KBM-7 (cell line): Measurements from ENCODE around the gene TMEM217.

Experiments
- DNase-seq: peaks from one replicate; pipeline ENCODE4 v3.0.0-alpha.2; 2015
- in situ Hi-C: fragments of 300-500 bp; cut with MboI; formaldehyde crosslinking; loops from 2 replicates; pipeline ENCODE4 v1.14.3; 2020; ENCODE audit warnings: low sequenced_read_pairs, low pct_unique_long_range_greater_than_20kb, mixed read lengths

The TMEM217 gene

GRCh38 chr6:37174515-37175331 is 83.2 kb downstream of the TMEM217 start:
- no peak for DNase-seq
- in situ Hi-C loops = loop anchor here (10.0 kb wide), 1 partner anchor 120 kb away; no protein-coding TSS in a partner anchor

DNA sequence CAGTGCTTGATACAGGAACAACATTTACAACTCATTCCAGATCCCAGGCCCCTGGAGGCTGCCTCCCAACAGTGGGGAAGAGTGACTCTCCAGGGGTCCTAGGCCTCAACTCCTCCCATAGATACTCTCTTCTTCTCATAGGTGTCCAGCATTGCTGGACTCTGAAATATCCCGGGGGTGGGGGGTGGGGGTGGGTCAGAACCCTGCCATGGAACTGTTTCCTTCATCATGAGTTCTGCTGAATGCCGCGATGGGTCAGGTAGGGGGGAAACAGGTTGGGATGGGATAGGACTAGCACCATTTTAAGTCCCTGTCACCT is 83.8 kb downstream of the TMEM217 start:
- DNase-seq = no peak
- in situ Hi-C loops = loop anchor here (10.0 kb wide), 1 partner anchor 119 kb away; no protein-coding TSS in a partner anchor

- DNase-seq = no peak
Observed at GRCh38 chr6:37173493-37174195, 84.3 kb downstream of the TMEM217 start.

GRCh38 chr6:37172912-37173492 is 84.9 kb downstream of the TMEM217 start:
- in situ Hi-C loops = loop anchor here (10.0 kb wide), 1 partner anchor 118 kb away; no protein-coding TSS in a partner anchor

More at GRCh38 chr6:37173493-37174195, 84.3 kb downstream of the TMEM217 start:
- in situ Hi-C loops = loop anchor here (10.0 kb wide), 1 partner anchor 119 kb away; no protein-coding TSS in a partner anchor

DNA sequence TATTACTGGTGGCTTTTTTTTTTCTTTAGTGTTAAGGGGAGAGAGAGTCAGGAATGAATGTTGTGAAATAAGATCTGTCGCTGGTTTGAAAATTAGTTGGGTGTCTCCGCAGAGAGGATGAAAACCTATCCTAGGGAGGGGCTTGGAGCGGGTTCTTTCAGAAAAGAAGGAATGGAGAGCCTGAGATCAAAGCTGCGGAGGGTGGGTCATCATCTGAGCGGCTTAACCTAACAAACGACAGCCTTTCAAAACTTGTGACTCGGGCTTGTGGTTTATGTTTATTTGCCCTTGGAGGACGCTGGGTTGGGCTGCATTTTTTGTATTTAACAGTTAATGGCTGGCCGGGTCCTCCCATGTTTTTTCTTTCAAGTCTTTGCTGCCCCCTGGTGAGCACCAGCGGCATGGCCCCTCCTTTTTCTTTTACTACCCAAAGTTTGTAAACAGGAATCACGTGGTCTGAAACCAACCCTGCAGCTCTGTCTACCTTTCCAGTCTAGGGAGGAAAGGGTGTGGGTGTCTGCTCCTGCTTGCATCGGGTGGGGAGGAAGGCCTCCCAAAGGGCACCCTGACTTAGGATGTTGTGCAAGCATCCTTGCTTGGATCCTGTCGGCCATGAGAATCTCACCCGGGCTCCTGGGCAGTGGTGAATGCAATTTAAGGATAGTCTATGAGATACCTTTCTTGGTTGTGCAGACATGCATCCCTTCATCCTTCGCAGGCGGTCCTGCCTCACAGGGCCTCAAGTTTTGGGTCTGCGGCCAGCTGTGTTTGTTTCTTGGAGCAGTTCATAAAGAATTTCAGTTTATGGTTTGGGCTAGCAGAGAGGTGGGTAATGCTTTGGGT is 85.8 kb downstream of the TMEM217 start:
- in situ Hi-C loops = loop anchor here (10.0 kb wide), 1 partner anchor 117 kb away; no protein-coding TSS in a partner anchor
- DNase-seq = peak; percentile 100

More at GRCh38 chr6:37172912-37173492, 84.9 kb downstream of the TMEM217 start:
- no peak for DNase-seq

DNA sequence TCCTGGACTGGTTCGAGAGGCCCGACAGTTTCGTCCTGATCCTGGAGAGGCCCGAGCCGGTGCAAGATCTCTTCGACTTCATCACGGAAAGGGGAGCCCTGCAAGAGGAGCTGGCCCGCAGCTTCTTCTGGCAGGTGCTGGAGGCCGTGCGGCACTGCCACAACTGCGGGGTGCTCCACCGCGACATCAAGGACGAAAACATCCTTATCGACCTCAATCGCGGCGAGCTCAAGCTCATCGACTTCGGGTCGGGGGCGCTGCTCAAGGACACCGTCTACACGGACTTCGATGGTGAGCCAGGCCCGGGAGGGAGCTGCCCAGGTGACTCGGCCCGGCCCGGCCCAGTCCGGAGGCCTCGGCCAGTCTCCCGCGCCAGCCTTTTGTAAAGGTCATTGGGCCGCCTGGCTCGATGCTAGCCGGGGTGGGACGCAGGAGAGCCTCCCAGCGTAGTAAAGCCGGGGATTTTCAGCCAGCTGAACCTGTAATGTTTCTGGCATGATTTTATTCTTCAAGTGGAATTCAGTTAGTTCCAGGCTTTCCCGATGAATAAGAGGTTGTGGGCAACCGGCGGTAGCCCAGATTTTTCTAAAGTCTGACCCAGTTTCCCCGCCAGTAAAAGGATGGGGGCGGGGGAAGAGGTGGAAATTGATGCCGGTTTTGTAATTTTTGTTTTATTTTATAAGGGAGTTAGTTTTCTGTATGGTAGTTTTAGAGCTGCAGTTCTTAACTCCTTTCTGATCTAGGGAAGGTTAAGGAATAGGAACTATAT is 86.6 kb downstream of the TMEM217 start:
- in situ Hi-C loops = loop anchor here (10.0 kb wide), 1 partner anchor 117 kb away; no protein-coding TSS in a partner anchor
- DNase-seq = no peak

GRCh38 chr6:37170273-37171200 is 87.4 kb downstream of the TMEM217 start:
- peak; percentile 56 for DNase-seq
- in situ Hi-C loops = loop anchor here (10.0 kb wide), 1 partner anchor 116 kb away; no protein-coding TSS in a partner anchor

DNA sequence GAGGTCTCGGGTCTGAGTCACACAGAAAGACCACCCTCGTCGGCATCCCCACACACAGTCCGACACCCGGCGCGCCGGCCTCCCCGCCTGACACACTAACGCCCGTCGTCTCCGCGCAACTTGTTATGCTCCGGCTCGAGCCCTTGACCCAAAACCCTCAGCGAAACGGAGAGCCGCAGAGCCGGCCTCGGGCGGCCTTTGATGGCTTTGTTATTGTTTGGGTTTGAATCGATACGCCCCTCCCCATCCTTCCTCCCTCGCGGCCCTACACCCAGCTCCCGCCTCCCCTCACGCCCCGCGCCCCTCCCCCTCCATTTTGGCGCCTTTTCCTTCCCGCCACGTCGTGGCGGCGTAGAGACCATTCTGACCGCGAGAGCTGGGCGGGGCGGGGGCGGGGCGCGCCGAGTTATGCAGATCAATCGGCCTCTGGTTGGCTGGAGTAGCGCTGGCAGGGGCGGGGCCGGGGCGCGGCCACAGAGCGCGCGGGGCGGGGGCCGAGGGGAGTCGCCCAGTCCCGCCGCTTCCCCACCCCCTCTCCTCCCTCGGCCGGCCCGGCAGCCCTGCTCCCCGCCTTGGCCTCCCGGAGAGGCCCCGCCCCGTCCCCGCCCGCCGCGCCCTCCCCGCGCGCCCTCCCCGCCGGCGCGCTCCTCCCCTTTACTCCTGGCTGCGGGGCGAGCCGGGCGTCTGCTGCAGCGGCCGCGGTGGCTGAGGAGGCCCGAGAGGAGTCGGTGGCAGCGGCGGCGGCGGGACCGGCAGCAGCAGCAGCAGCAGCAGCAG is 88.3 kb downstream of the TMEM217 start, which contains the start of gene PIM1:
TSS of gene PIM1 (plus strand) at position 657 of the 777 bp plus-strand sequence. CDS start 424 bp downstream, outside the sequence.
- DNase-seq = peak; percentile 93
- in situ Hi-C loops = loop anchor here (10.0 kb wide), 1 partner anchor 115 kb away; no protein-coding TSS in a partner anchor

- in situ Hi-C loops = no loop called here
- peak; percentile 50 for DNase-seq
Observed at GRCh38 chr6:37168811-37169495, 89.0 kb downstream of the TMEM217 start.

DNA sequence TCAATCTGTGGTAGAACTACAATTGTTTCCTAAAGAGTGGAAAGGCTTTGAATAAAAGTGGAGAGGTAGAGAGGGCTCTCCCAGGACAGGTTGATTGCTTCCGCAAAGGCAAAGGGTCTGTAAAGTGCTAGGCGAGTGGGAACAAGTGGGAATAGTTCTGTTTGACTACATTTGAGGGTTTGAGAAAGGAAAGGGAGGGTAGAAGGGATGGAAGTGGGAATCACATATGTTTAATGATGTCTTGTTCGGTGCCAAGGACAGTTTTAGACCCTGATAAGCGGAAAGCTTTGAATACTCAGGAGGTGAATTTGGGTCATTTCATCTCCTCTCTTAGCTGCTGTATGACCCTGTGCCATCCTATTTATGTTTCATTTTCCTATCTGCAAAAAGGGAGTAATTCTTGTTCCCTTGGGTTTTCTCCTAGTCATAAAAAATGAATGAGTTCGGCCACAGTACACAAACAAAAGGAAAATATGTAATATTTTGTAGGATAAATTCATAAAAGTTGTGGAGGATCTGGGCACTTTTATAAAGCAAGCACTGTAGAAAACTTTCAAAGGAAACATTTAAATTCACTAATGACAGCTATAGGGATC is 89.7 kb downstream of the TMEM217 start:
- in situ Hi-C loops = no loop called here
- DNase-seq = no peak

- in situ Hi-C loops = no loop called here
- no peak for DNase-seq
Observed at GRCh38 chr6:37162740-37163139, 95.2 kb downstream of the TMEM217 start.
